Aorta (tissue), 5 donors: ENCODE data around the gene EPHB1. TPM values are rescaled to one million over a fixed set of nuclear protein-coding genes. Genes with fewer than 3 reads are reported as not detected.
"Not testable (repeated sequence)": the region's sequence is repeated elsewhere in the genome, so short reads cannot be mapped to it uniquely, and the experiment has no call there.

Source experiments
- ATAC-seq: fragments of 200-7000 bp; cut with Tn5 transposase; one replicate; pipeline ENCODE4 v1.9.1; 2022; ENCODE audit warnings: moderate library complexity; ENCODE audit not compliant: low FRiP score
- DNase-seq, 2 donors: peaks; one replicate each; pipeline ENCODE4 v3.0.0-alpha.2; 2020
- H3K27ac ChIP-seq, 2 donors: one replicate each; pipeline ENCODE4 v1.5.1; 2013; ENCODE audit warnings: low read length in 2 of 2, mild to moderate bottlenecking in 2 of 2, moderate library complexity in 2 of 2, control low read depth in 1 of 2, inconsistent platforms in 1 of 2, low read depth in 1 of 2
- H3K27me3 ChIP-seq, 2 donors: one replicate each; pipeline ENCODE4 v1.6.1; 2013; ENCODE audit warnings: control low read depth in 1 of 2, low read length in 1 of 2, mild to moderate bottlenecking in 1 of 2, moderate library complexity in 1 of 2; ENCODE audit not compliant: insufficient read depth in 2 of 2, control insufficient read depth in 1 of 2
- H3K36me3 ChIP-seq, 2 donors: one replicate each; pipeline ENCODE4 v1.6.1; 2013; ENCODE audit warnings: control low read depth in 1 of 2, low read length in 1 of 2, mild to moderate bottlenecking in 1 of 2; ENCODE audit not compliant: insufficient read depth in 2 of 2, control insufficient read depth in 1 of 2
- H3K4me1 ChIP-seq, 2 donors: one replicate each; pipeline ENCODE4 v1.6.1; 2013; ENCODE audit warnings: low read length in 2 of 2, control low read depth in 1 of 2, mild to moderate bottlenecking in 1 of 2, moderate library complexity in 1 of 2; ENCODE audit not compliant: insufficient read depth in 2 of 2, control insufficient read depth in 1 of 2
- H3K4me3 ChIP-seq, 2 donors: one replicate each; pipeline ENCODE4 v1.5.1; 2013; ENCODE audit warnings: low read length in 2 of 2, control low read depth in 1 of 2, mild to moderate bottlenecking in 1 of 2
- H3K9me3 ChIP-seq: one replicate; pipeline ENCODE4 v1.6.1; 2013; ENCODE audit warnings: mild to moderate bottlenecking, low read length; ENCODE audit not compliant: control insufficient read depth
- WGBS, 2 donors: extraction: QIAGEN DNeasy Blood & Tissue Kit; methylation state at CpG; one replicate each; pipeline ENCODE4 v1.1.7; 2013; 5-methylcytosine and 5-hydroxymethylcytosine counted together
- intact Hi-C, 2 donors: fragments of 100-400 bp; cut with DNase I; formaldehyde crosslinking; loops; one replicate each; pipeline versions ENCODE4 v1.14.2 to v1.15.0; 2022
- polyA plus RNA-seq, 2 donors: library from polyadenylated mRNA; stranded (reverse); fragments of 200-250 nt; gene quantifications; one replicate each; pipeline ENCODE4 v1.2.3, GENCODE V29; 2013
- total RNA-seq, 2 donors: library from RNA; stranded (reverse); fragmentation: NEBNext Ultra II Directional; extraction: Animal tissue kit (Norgen Biotek cat#: 25700); gene quantifications; one replicate each; pipeline ENCODE4 v1.2.1, GENCODE V29; 2021
- donor health status: healthy with polysubstance abuse.
- donor health status: Bipolar disorder and iron deficiency.
- donor health status: DM: no; HTN: no; CAD: no.
- donor health status: DM: no; HTN: no; CAD: no.
- donor health status: DM: yes; HTN: yes; CAD: no.

EPHB1 gene
- total and polyA plus RNA-seq, 4 donors, result 0.31 to 4.8 (median 3.6) TPM; not detected in 1

DNA sequence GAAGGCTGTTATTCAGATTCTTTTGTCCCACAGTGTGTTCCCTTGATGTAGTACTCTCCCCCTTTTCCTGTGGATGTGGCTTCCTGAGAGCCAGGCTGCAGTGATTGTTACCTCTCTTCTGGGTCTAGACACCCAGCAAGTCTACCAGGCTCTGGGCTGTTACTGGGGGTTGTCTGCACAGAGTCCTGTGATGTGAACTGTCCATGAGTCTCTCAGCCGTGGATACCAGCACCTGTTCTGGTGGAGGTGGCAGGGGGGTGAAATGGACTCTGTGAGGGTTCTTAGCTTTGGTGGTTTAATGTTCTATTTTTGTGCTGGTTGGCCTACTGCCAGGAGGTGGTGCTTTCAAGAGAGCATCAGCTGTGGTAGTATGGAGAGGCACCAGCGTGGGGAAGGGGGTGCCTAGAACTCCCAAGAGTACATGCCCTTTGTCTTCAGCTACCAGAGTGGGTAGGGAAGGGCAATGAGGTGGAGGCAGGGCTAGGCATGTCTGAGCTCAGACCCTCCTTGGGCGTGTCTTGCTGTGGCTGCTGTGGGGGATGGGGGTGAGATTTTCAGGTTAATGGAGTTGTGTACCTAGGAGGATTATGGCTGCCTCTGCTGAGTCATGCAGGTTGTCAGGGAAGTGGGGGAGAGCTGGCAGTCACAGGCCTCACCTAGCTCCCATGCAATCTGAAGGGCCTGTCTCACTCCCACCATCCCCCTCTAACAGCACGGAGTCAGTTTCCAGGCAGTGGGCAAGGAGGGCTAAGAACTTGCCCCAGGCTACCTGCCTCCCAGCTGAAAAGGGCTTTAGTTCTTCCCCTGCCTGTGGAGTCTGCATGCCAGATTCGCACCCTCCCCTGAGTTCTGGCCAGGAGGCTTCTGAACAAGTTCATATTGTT, 272.0 kb downstream of the EPHB1 start:
- H3K27me3 ChIP-seq, H3K36me3 ChIP-seq, H3K27ac ChIP-seq, H3K4me1 ChIP-seq, H3K9me3 ChIP-seq, ATAC-seq, intact Hi-C loops, DNase-seq, H3K4me3 ChIP-seq: not testable (repeated sequence)
- WGBS, 2 donors, result 68 to 69% methylated on average over 5 of the region's 5 CpGs

DNA sequence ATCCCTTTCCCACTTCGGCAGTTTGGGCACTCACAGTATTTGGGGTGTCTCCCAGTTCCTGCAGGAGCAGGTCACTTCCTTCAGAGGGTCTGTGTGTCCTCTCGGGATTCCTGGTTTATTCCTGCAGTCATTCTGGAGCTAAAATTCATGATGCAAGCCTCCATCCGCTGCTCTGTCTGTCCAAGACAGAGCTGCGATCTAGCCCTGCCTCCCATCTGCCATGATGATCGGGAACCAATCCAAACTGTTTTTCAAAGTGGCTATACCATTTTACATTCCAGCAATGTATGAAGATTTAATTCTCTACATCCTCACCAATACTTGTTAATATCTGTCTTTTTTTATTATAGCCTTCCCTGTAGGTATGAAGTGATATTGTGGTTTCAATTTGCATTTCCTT, 273.0 kb downstream of the EPHB1 start:
- intact Hi-C loops, result no loop called here
- no peak for DNase-seq
- Histone ChIP-seq H3K36me3 (no peaks in the 10 kb centered on the region), H3K27ac (no peak overlapping the region), H3K27me3 (no peaks in the 10 kb centered on the region), H3K4me3 (no peak overlapping the region), H3K4me1 (no peaks in the 10 kb centered on the region), H3K9me3 (no peaks in the 10 kb centered on the region)
- WGBS, 2 donors, result 81 to 88% methylated on average over 5 of the region's 5 CpGs
- no peak for ATAC-seq

DNA sequence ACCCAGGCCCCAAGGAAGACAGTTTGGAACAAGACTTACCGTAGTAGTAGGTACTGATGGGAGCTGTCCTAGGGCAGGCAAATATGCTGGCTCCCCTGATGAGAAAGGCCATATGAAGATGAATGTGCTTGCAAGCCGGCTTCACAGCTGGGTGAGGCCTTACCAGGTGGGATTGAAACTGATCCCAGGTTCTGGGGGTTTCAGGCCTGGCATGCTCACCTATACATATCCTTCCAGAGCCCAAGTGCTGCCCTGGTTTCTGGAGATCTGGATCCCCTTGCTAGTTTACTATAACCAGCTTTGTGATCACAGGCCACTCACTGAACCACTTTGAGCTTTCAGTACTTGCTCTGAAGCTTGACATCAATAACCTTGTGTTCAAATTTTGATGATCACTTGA, 274.3 kb downstream of the EPHB1 start:
- Histone ChIP-seq H3K36me3 (no peaks in the 10 kb centered on the region), H3K4me1 (no peaks in the 10 kb centered on the region), H3K9me3 (no peaks in the 10 kb centered on the region), H3K4me3 (no peak overlapping the region), H3K27ac (no peak overlapping the region), H3K27me3 (no peaks in the 10 kb centered on the region)
- ATAC-seq (no peak), DNase-seq (no peak)
- 65 to 81% methylated on average over 2 of the region's 2 CpGs for WGBS, 2 donors
- intact Hi-C loops, result no loop called here

DNA sequence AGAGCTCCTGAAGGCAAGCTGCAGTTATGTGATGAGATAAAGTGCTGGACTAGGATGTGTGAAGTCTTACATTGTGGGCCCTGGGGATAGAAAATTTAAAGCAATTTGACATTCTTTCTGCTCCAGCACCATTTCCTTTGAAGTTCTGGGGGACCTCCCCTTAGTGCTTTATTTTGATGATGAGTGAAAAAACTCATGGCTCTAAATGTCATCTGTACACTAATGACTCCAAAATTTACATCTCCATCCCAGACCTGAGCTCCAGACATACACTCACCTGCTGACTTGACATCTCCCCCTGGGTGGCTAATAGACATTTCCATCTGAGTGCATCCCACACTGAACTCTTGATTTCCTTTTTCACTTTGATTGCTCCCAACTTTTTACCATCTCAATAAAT, 276.4 kb downstream of the EPHB1 start:
- no peak overlapping the region for H3K4me3 ChIP-seq
- DNase-seq, result no peak

DNA sequence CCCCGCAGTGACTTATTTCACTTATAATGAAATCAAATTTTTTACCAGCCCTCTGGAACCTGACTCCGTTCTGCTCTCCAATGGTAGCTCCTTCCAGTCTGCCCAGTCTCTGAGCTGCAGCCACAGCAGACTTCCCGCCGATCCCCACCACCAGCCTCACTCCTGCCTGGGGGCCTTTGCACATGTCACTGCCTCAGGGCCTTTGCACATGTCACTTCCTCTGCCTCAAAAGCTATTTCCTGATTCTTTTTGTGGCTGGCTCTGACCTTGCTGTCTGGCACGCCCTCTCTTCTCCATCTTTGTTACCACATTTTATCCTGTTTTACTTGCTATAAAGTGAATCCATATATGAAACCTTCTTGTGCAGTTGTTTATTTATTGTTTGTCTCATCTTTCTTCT, 277.4 kb downstream of the EPHB1 start:
- no peak for ATAC-seq

More for the DNA sequence above, 276.4 kb downstream of the EPHB1 start:
- Histone ChIP-seq H3K36me3 (no peaks in the 10 kb centered on the region), H3K9me3 (no peaks in the 10 kb centered on the region), H3K4me1 (no peaks in the 10 kb centered on the region), H3K27ac (no peak overlapping the region), H3K27me3 (no peaks in the 10 kb centered on the region)
- ATAC-seq, result no peak
- intact Hi-C loops, result no loop called here

DNA sequence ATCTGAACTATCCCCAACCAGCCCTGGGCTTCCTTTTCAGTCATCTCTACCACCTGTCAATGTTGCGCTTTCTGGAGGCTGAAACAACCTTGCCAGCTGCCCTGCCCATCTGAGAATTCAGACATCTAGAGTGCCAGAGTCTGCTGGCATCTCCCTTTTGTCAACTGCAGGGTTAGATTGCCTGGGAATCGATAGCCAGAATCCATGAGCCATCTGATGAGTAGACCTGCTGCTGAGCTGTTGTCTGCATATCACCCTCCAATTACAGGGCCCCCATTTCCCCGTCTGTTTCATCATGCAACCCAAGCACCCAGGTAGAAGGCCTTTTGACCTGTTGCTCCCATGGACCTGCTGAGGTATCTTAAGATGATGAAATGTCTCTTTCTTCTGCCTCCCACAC, 280.1 kb downstream of the EPHB1 start:
- H3K36me3 ChIP-seq, result no peaks in the 10 kb centered on the region
- ATAC-seq (no peak), DNase-seq (no peak)
- H3K27me3 ChIP-seq, result no peaks in the 10 kb centered on the region
- no peak overlapping the region for H3K27ac ChIP-seq
- intact Hi-C loops, result no loop called here
- no peaks in the 10 kb centered on the region for H3K4me1 ChIP-seq
- 81 to 87% methylated on average over 3 of the region's 3 CpGs for WGBS, 2 donors
- no peaks in the 10 kb centered on the region for H3K9me3 ChIP-seq
- no peak overlapping the region for H3K4me3 ChIP-seq

More for the DNA sequence above, 277.4 kb downstream of the EPHB1 start:
- Histone ChIP-seq H3K27me3 (no peaks in the 10 kb centered on the region), H3K4me1 (no peaks in the 10 kb centered on the region), H3K36me3 (no peaks in the 10 kb centered on the region), H3K4me3 (no peak overlapping the region), H3K27ac (no peak overlapping the region), H3K9me3 (no peaks in the 10 kb centered on the region)
- DNase-seq, result no peak
- WGBS, 2 donors, result 70 to 83% methylated on average over 5 of the region's 5 CpGs
- intact Hi-C loops, result no loop called here

DNA sequence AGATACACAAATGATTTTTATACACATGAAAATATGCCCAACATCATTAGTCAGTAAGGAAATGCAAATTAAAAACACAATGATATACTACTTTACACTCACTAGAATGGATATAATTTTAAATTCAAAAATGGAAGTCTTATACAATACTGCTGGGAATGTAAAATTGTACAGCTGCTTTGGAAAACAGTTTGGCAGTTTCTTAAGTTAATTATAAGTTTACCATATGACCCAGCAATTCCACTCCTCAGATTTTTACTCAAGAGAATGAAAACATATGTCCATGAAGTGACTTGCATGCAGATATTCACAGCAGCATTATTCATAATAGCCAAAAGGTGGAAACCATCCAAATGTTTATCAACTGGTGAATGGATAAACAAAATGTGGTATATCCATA, 281.3 kb downstream of the EPHB1 start:
- ATAC-seq, result no peak
- intact Hi-C loops, result no loop called here
- no peak for DNase-seq
- no peaks in the 10 kb centered on the region for H3K27me3 ChIP-seq
- H3K4me1 ChIP-seq, result no peaks in the 10 kb centered on the region
- no peaks in the 10 kb centered on the region for H3K9me3 ChIP-seq
- H3K36me3 ChIP-seq, result no peaks in the 10 kb centered on the region
- no peak overlapping the region for H3K4me3 ChIP-seq
- H3K27ac ChIP-seq, result no peak overlapping the region

DNA sequence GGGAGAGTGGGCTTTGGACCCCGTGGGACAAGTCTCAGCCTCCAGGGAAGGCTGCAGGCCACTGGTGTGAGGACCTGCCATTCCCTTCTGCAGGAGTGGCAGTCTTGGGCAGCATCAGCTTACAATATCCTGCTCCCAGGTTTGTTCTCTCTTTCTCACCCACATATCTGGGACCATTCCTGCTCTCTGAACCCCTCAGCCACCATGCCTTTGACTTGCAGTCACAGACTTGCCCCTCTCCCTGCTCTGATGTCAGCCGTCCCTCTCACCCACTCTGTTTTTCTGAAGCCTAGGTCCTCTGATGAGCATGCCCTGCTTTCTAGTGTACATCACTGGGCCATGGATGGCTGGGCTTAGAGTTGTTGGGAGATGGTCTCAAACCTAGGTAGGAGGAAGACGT, 282.1 kb downstream of the EPHB1 start:
- ATAC-seq, result no peak
- Histone ChIP-seq H3K4me3 (no peak overlapping the region), H3K4me1 (no peaks in the 10 kb centered on the region), H3K27ac (no peak overlapping the region), H3K27me3 (no peaks in the 10 kb centered on the region), H3K36me3 (no peaks in the 10 kb centered on the region), H3K9me3 (no peaks in the 10 kb centered on the region)
- 48 to 54% methylated on average over 3 of the region's 3 CpGs for WGBS, 2 donors
- intact Hi-C loops, result no loop called here
- DNase-seq, result no peak

DNA sequence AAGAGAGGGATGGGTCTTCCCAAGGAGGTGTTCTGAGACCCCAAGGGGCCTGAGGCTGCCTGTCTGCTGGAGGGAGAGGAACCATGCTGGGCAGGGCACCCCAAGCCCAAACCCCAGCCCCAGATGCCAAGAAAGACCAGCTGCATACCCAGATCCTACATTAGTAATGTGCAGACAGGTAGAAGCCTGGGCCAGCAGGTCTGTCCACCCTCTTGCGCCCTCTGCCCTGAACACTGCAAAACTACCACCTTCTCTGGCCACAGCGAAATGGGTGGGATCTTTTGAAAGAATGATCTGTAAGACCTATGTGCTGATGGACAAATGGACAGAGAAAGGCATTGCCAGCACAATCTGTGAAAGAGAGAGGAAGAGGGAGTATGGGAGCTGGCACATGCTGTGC, 283.2 kb downstream of the EPHB1 start:
- H3K4me3 ChIP-seq, result no peak overlapping the region
- no peak for ATAC-seq
- no peaks in the 10 kb centered on the region for H3K36me3 ChIP-seq
- intact Hi-C loops, result no loop called here
- no peaks in the 10 kb centered on the region for H3K9me3 ChIP-seq
- no peak overlapping the region for H3K27ac ChIP-seq
- DNase-seq, result no peak
- H3K27me3 ChIP-seq, result no peaks in the 10 kb centered on the region
- WGBS, 2 donors, result 78 to 88% methylated on average over 2 of the region's 2 CpGs
- H3K4me1 ChIP-seq, result no peaks in the 10 kb centered on the region
